Mucosa of descending colon (tissue), 3 donors: Measurements from ENCODE around the gene ZBTB47. TPM values are rescaled to one million over a fixed set of nuclear protein-coding genes. Genes with fewer than 3 reads are reported as not detected.

ENCODE experiments used
- ATAC-seq: fragments of 200-7000 bp; cut with Tn5 transposase; one replicate; pipeline ENCODE4 v1.9.1; 2020; ENCODE audit warnings: mild to moderate bottlenecking, moderate library complexity
- DNase-seq, 3 donors: peaks; one replicate each; pipeline ENCODE4 v3.0.0-alpha.2; 2020
- H3K36me3 ChIP-seq: fragments of 200-600 bp; one replicate; pipeline ENCODE4 v1.8.0; 2021; ENCODE audit warnings: low read depth, mild to moderate bottlenecking
- H3K4me1 ChIP-seq: fragments of 200-600 bp; one replicate; pipeline ENCODE4 v1.8.0; 2021; ENCODE audit warnings: low read depth, mild to moderate bottlenecking
- H3K4me3 ChIP-seq: fragments of 200-600 bp; one replicate; pipeline ENCODE4 v1.8.0; 2021; ENCODE audit warnings: mild to moderate bottlenecking
- H3K9me3 ChIP-seq: fragments of 200-600 bp; one replicate; pipeline ENCODE4 v1.8.0; 2021; ENCODE audit warnings: mild to moderate bottlenecking
- intact Hi-C, 2 donors: fragments of 100-400 bp; cut with DNase I in 1 of 2; cut with micrococcal nuclease in 1 of 2; formaldehyde crosslinking; loops; one replicate each; pipeline versions ENCODE4 v1.11.0 to v1.11.1; 2022; cut with DNase I, micrococcal nuclease
- total RNA-seq, 3 donors: library from RNA; stranded (reverse); fragmentation: NEBNext Ultra II Directional in 2 of 3; extraction: Animal tissue kit (Norgen Biotek cat#: 25700) in 2 of 3; gene quantifications; one replicate each; pipeline versions ENCODE4 v1.2.1 to v1.2.4, GENCODE V29; 2021 to 2023
- TF ChIP-seq, protein P1 (sequence below): fragments of 200-600 bp; IDR thresholded peaks from one replicate; pipeline ENCODE4 v1.8.0; 2022; ENCODE audit warnings: antibody characterized with exemption, mild to moderate bottlenecking
- donor health status: DM: no; HTN: no; CAD: no; lungs with moderate emphysema.
- donor health status: DM: no; HTN: no; CAD: no.
- donor health status: DM: no; HTN: yes; CAD: no.

Gene ZBTB47
- total RNA-seq, 3 donors from 2014 or later = 3.1 to 45.5 (median 12.4) TPM

- DNase-seq (no peak), ATAC-seq (no peak)
- Histone ChIP-seq H3K9me3 (no peaks in the 10 kb centered on the region), H3K4me3 (no peak overlapping the region), H3K36me3 (no peaks in the 10 kb centered on the region), H3K4me1 (no peaks in the 10 kb centered on the region)
- intact Hi-C loops = no loop called here
- TF ChIP-seq, protein P1, sequence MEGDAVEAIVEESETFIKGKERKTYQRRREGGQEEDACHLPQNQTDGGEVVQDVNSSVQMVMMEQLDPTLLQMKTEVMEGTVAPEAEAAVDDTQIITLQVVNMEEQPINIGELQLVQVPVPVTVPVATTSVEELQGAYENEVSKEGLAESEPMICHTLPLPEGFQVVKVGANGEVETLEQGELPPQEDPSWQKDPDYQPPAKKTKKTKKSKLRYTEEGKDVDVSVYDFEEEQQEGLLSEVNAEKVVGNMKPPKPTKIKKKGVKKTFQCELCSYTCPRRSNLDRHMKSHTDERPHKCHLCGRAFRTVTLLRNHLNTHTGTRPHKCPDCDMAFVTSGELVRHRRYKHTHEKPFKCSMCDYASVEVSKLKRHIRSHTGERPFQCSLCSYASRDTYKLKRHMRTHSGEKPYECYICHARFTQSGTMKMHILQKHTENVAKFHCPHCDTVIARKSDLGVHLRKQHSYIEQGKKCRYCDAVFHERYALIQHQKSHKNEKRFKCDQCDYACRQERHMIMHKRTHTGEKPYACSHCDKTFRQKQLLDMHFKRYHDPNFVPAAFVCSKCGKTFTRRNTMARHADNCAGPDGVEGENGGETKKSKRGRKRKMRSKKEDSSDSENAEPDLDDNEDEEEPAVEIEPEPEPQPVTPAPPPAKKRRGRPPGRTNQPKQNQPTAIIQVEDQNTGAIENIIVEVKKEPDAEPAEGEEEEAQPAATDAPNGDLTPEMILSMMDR = no peak
Observed at GRCh38 chr3:42612928-42613327, 40.6 kb upstream of the ZBTB47 start.

DNA sequence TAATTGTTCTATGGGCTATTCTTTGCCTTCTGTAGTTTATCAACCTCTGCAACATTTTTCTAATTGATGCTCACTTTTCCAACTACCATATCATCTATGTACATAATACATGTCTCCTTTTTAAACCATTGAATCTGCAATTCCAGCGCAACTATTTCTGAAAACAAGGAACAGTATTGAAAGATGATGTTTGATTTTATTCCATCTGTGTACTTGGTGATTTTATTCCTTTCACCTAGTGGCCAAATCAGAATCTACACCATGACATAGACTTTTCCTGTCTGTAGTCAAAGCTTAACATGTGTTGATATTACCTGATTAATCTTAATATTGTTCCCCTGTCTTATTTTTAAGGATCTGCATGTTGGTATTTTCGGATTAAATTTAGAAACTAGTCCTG is 40.0 kb upstream of the ZBTB47 start:
- Histone ChIP-seq H3K36me3 (no peaks in the 10 kb centered on the region), H3K4me3 (no peak overlapping the region), H3K4me1 (no peaks in the 10 kb centered on the region), H3K9me3 (no peaks in the 10 kb centered on the region)
- TF ChIP-seq, protein P1 = no peak
- DNase-seq = no peak
- no peak for ATAC-seq
- intact Hi-C loops = no loop called here

- Histone ChIP-seq H3K4me1 (no peaks in the 10 kb centered on the region), H3K9me3 (no peaks in the 10 kb centered on the region), H3K36me3 (peaks cover 7% of the 10 kb centered on the region), H3K4me3 (no peak overlapping the region)
- TF ChIP-seq, protein P1 = no peak
- intact Hi-C loops = no loop called here
- DNase-seq (no peak), ATAC-seq (no peak)
Observed at GRCh38 chr3:42631620-42632019, 21.9 kb upstream of the ZBTB47 start.

DNA sequence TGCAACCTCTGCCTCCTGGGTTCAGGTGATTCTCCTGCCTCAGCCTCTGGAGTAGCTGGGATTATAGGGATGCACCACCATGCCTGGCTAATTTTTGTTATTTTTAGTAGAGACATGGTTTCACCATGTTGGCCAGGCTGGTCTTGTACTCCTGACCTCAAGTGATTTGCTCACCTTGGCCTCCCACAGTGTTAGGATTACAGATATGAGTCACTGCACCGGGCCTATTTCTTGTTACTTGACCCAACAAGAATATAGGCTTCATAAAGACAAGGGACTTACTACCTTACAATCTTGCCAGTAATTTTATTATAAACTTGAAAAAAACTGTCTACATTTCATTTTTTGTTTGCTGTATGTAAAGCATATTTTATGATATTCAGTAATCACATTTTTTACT is 21.4 kb upstream of the ZBTB47 start:
- ATAC-seq = no peak
- Histone ChIP-seq H3K9me3 (no peaks in the 10 kb centered on the region), H3K4me1 (no peaks in the 10 kb centered on the region), H3K36me3 (peaks cover 7% of the 10 kb centered on the region), H3K4me3 (no peak overlapping the region)
- intact Hi-C loops = no loop called here
- DNase-seq = no peak
- TF ChIP-seq, protein P1 = no peak

- no peak for DNase-seq
- H3K4me3 ChIP-seq = no peak overlapping the region
- H3K4me1 ChIP-seq = no peaks in the 10 kb centered on the region
- no peaks in the 10 kb centered on the region for H3K9me3 ChIP-seq
- intact Hi-C loops = no loop called here
- TF ChIP-seq, protein P1 = no peak
- peaks cover 7% of the 10 kb centered on the region for H3K36me3 ChIP-seq
- no peak for ATAC-seq
Observed at GRCh38 chr3:42633544-42633943, 20.0 kb upstream of the ZBTB47 start.

DNA sequence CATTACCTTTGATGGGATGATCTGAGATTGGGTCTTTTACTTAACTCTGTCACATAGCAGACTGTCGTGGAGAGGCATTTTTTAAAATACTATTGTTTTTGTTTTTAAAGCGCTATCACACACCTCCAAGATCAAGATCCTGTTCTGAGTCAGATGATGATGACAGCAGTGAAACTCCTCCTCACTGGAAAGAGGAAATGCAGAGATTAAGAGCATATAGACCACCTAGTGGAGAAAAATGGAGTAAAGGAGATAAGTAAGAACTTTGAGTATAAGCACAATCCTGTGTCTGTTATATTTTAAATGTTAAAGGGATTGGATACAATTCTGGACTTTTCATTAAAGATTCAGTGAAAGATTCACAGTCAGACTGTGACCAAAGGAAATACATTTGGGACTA is 18.4 kb upstream of the ZBTB47 start:
- ATAC-seq = no peak
- peaks cover 3% of the 10 kb centered on the region for H3K4me1 ChIP-seq

More for the DNA sequence above, 18.4 kb upstream of the ZBTB47 start:
- TF ChIP-seq, protein P1 = no peak
- H3K36me3 ChIP-seq = peaks cover 8% of the 10 kb centered on the region
- no peak overlapping the region for H3K4me3 ChIP-seq
- H3K9me3 ChIP-seq = no peaks in the 10 kb centered on the region
- no peak for DNase-seq
- intact Hi-C loops = no loop called here
